K562 (cell line): ENCODE results near the gene AP2S1. TPM values are rescaled to one million over a fixed set of nuclear protein-coding genes. Genes with fewer than 3 reads are reported as not detected.

Experiments
- BCOR ChIP-seq: fragments of 450-650 bp; IDR thresholded peaks from 2 replicates; pipeline ENCODE4 v1.6.1; 2016
- CREBBP ChIP-seq: IDR thresholded peaks from one replicate; pipeline ENCODE4 v1.6.1; 2012; ENCODE audit warnings: low read depth, mild to moderate bottlenecking, control low read depth, inconsistent platforms, low read length
- FOXM1 ChIP-seq, 2 experiments: fragments of 450-650 bp in 1 of 2; sonication (generic) in 1 of 2; formaldehyde crosslinking in 1 of 2; IDR thresholded peaks; 2 replicates each; pipeline versions ENCODE4 v1.6.1 to v1.9.0; 2017 to 2022; ENCODE audit warnings: low read depth in 2 of 2, mild to moderate bottlenecking in 2 of 2, missing genetic modification reagents in 1 of 2, moderate library complexity in 1 of 2
- HCFC1 ChIP-seq: IDR thresholded peaks from 2 replicates; pipeline ENCODE4 v1.6.1; 2012; ENCODE audit warnings: low read depth, low read length, improper control_type of control experiment
- HIVEP1 ChIP-seq: fragments of 250-450 bp; sonication (Bioruptor Pico); IDR thresholded peaks from 2 replicates; pipeline ENCODE4 v1.4.0; 2020; ENCODE audit warnings: mild to moderate bottlenecking
- MAFG ChIP-seq: fragments of 450-650 bp; conservative IDR thresholded peaks from 2 replicates; pipeline ENCODE4 v1.6.1; 2016; ENCODE audit warnings: missing genetic modification characterization, missing compliant biosample characterization
- MECOM ChIP-seq: fragments of 250-450 bp; sonication (Bioruptor Pico); IDR thresholded peaks from 2 replicates; pipeline ENCODE4 v1.8.0; 2022; ENCODE audit warnings: inconsistent platforms
- NCOR1 ChIP-seq: fragments of 450-650 bp; IDR thresholded peaks from 2 replicates; pipeline ENCODE4 v1.6.1; 2016; ENCODE audit warnings: mild to moderate bottlenecking, moderate library complexity
- OTX1 ChIP-seq: fragments of 450-650 bp; formaldehyde crosslinking; IDR thresholded peaks from 2 replicates; pipeline ENCODE4 v1.4.0; 2022; ENCODE audit warnings: mild to moderate bottlenecking
- RFX7 ChIP-seq: fragments of 250-450 bp; sonication (Bioruptor Pico); IDR thresholded peaks from 2 replicates; pipeline ENCODE4 v1.5.1; 2021; ENCODE audit warnings: mild to moderate bottlenecking
- SMARCA4 ChIP-seq: fragments of 450-650 bp; IDR thresholded peaks from 2 replicates; pipeline ENCODE4 v1.6.1; 2016
- SMARCA5 ChIP-seq: fragments of 450-650 bp; IDR thresholded peaks from 2 replicates; pipeline ENCODE4 v1.6.1; 2016
- SRSF3 ChIP-seq: fragments of 200-400 bp; formaldehyde crosslinking; IDR thresholded peaks from 2 replicates; pipeline ENCODE4 v1.6.1; 2016; ENCODE audit warnings: mild to moderate bottlenecking, low read length, moderate library complexity; ENCODE audit not compliant: insufficient read depth
- TAF9B ChIP-seq: fragments of 450-650 bp; IDR thresholded peaks from 2 replicates; pipeline ENCODE4 v1.6.1; 2018; ENCODE audit warnings: mild to moderate bottlenecking; ENCODE audit not compliant: partially characterized antibody
- ZKSCAN1 ChIP-seq: fragments of 150-350 bp; IDR thresholded peaks from 2 replicates; pipeline ENCODE4 v1.6.1; 2016; ENCODE audit warnings: low read depth, low read length
- ZNF253 ChIP-seq: fragments of 250-450 bp; sonication (Bioruptor Pico); conservative IDR thresholded peaks from 2 replicates; pipeline ENCODE4 v1.6.1; 2021; ENCODE audit warnings: mild to moderate bottlenecking
- ZNF347 ChIP-seq: fragments of 450-650 bp; formaldehyde crosslinking; IDR thresholded peaks from 2 replicates; pipeline ENCODE4 v1.4.0; 2020; ENCODE audit warnings: low read depth, mild to moderate bottlenecking, moderate library complexity
- polyA plus RNA-seq, 8 experiments: library from polyadenylated mRNA; depleted of rRNA in 4 of 8; stranded (reverse) in 5 of 8; unstranded in 3 of 8; fragments of >200 nt; fragmentation: Nextera tagmentation in 2 of 8; fragmentation: Illumina TruSeq in 1 of 8; extraction: Ambion mirVana in 2 of 8; extraction: Trizol in 1 of 8; gene quantifications; 2 replicates each; pipeline versions ENCODE4 v1.2.1 to v1.2.3, GENCODE V29; 2011 to 2014; ENCODE audit warnings: inconsistent platforms in 1 of 8, missing spikeins in 1 of 8
- total RNA-seq, 7 experiments: library from RNA; depleted of rRNA in 6 of 7; stranded (reverse); fragments of >200 nt in 6 of 7; fragmentation: Illumina TruSeq in 2 of 7; extraction: Trizol in 2 of 7; gene quantifications; 2 replicates each; pipeline versions ENCODE4 v1.2.1 to v1.2.3, GENCODE V29; 2011 to 2021; ENCODE audit warnings: low replicate concordance in 1 of 7
- TF ChIP-seq, protein P1 (sequence below): fragments of 450-650 bp; IDR thresholded peaks from 2 replicates; pipeline ENCODE4 v1.6.1; 2014; ENCODE audit warnings: low read depth, mild to moderate bottlenecking, moderate library complexity, borderline replicate concordance
- TF ChIP-seq, protein P2 (sequence below): fragments of 450-650 bp; IDR thresholded peaks from 2 replicates; pipeline ENCODE4 v1.6.1; 2017; ENCODE audit warnings: antibody characterized with exemption, mild to moderate bottlenecking
- TF ChIP-seq, protein P3 (sequence below): fragments of 450-650 bp; IDR thresholded peaks from 2 replicates; pipeline ENCODE4 v1.6.1; 2016; ENCODE audit warnings: borderline replicate concordance
- TF ChIP-seq, protein P4 (sequence below): fragments of 250-450 bp; sonication (Bioruptor Pico); IDR thresholded peaks from 2 replicates; pipeline ENCODE4 v1.5.0; 2020; ENCODE audit warnings: mild to moderate bottlenecking, borderline replicate concordance

Gene AP2S1
- total and polyA plus RNA-seq, 9 of the 15 experiments (the other 6 are each of a cell fraction or from before 2014, with no cell fraction given) = 32.4 to 294 (median 136) TPM

DNA sequence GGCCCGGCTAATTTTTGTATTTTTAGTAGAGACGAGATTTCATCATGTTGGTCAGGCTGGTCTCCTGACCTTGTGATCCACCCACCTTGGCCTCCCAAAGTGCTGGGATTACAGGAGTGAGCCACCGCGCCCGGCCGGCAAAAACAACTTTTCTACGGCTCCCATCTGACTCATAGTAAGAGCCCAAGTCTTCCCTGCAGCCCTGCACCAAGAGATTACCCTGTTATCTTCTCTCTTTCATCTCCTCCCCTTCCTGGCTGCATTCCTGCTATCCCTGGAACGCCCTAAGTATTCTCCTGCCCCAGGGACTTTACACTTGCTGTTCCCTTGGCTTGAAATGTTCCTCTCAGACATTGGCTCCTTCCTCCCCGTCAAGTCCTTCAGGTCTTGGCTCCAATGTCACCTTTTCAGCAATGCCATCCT lies 6.6 kb downstream of the AP2S1 start (continued):
- TF ChIP-seq, protein P1, sequence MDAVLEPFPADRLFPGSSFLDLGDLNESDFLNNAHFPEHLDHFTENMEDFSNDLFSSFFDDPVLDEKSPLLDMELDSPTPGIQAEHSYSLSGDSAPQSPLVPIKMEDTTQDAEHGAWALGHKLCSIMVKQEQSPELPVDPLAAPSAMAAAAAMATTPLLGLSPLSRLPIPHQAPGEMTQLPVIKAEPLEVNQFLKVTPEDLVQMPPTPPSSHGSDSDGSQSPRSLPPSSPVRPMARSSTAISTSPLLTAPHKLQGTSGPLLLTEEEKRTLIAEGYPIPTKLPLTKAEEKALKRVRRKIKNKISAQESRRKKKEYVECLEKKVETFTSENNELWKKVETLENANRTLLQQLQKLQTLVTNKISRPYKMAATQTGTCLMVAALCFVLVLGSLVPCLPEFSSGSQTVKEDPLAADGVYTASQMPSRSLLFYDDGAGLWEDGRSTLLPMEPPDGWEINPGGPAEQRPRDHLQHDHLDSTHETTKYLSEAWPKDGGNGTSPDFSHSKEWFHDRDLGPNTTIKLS = 0 out of 2 replicates have a peak, but pooled peaks have one; percentile 20
- TF ChIP-seq RFX7 (CRISPR knock-in tag) (no peak), FOXM1 (IDR thresholded peaks at IDR 0.05; ENCODE audit: low read depth) (peak; percentile 29; the same call in 1 of the 2 replicates), FOXM1 (CRISPR knock-in tag; IDR thresholded peaks at IDR 0.05; ENCODE audit: low read depth) (no peak), HIVEP1 (no peak), ZNF253 (no peak), SRSF3 (no peak), CREBBP (no peak), OTX1 (0 out of 2 replicates have a peak, but pooled peaks have one; percentile 17), TAF9B (no peak), BCOR (peak; percentile 89), ZNF347 (CRISPR knock-in tag) (no peak), SMARCA4 (peak; percentile 96), MAFG (tag) (no peak), HCFC1 (no peak), NCOR1 (peak; percentile 69), MECOM (0 out of 2 replicates have a peak, but pooled peaks have one; percentile 6), SMARCA5 (peak; percentile 94), ZKSCAN1 (no peak)
- TF ChIP-seq, protein P2, sequence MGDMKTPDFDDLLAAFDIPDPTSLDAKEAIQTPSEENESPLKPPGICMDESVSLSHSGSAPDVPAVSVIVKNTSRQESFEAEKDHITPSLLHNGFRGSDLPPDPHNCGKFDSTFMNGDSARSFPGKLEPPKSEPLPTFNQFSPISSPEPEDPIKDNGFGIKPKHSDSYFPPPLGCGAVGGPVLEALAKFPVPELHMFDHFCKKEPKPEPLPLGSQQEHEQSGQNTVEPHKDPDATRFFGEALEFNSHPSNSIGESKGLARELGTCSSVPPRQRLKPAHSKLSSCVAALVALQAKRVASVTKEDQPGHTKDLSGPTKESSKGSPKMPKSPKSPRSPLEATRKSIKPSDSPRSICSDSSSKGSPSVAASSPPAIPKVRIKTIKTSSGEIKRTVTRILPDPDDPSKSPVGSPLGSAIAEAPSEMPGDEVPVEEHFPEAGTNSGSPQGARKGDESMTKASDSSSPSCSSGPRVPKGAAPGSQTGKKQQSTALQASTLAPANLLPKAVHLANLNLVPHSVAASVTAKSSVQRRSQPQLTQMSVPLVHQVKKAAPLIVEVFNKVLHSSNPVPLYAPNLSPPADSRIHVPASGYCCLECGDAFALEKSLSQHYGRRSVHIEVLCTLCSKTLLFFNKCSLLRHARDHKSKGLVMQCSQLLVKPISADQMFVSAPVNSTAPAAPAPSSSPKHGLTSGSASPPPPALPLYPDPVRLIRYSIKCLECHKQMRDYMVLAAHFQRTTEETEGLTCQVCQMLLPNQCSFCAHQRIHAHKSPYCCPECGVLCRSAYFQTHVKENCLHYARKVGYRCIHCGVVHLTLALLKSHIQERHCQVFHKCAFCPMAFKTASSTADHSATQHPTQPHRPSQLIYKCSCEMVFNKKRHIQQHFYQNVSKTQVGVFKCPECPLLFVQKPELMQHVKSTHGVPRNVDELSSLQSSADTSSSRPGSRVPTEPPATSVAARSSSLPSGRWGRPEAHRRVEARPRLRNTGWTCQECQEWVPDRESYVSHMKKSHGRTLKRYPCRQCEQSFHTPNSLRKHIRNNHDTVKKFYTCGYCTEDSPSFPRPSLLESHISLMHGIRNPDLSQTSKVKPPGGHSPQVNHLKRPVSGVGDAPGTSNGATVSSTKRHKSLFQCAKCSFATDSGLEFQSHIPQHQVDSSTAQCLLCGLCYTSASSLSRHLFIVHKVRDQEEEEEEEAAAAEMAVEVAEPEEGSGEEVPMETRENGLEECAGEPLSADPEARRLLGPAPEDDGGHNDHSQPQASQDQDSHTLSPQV = peak; percentile 52
- TF ChIP-seq, protein P3, sequence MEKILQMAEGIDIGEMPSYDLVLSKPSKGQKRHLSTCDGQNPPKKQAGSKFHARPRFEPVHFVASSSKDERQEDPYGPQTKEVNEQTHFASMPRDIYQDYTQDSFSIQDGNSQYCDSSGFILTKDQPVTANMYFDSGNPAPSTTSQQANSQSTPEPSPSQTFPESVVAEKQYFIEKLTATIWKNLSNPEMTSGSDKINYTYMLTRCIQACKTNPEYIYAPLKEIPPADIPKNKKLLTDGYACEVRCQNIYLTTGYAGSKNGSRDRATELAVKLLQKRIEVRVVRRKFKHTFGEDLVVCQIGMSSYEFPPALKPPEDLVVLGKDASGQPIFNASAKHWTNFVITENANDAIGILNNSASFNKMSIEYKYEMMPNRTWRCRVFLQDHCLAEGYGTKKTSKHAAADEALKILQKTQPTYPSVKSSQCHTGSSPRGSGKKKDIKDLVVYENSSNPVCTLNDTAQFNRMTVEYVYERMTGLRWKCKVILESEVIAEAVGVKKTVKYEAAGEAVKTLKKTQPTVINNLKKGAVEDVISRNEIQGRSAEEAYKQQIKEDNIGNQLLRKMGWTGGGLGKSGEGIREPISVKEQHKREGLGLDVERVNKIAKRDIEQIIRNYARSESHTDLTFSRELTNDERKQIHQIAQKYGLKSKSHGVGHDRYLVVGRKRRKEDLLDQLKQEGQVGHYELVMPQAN = no peak
- TF ChIP-seq, protein P4, sequence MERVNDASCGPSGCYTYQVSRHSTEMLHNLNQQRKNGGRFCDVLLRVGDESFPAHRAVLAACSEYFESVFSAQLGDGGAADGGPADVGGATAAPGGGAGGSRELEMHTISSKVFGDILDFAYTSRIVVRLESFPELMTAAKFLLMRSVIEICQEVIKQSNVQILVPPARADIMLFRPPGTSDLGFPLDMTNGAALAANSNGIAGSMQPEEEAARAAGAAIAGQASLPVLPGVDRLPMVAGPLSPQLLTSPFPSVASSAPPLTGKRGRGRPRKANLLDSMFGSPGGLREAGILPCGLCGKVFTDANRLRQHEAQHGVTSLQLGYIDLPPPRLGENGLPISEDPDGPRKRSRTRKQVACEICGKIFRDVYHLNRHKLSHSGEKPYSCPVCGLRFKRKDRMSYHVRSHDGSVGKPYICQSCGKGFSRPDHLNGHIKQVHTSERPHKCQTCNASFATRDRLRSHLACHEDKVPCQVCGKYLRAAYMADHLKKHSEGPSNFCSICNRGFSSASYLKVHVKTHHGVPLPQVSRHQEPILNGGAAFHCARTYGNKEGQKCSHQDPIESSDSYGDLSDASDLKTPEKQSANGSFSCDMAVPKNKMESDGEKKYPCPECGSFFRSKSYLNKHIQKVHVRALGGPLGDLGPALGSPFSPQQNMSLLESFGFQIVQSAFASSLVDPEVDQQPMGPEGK = no peak
